LNCaP clone FGC (cell line): ENCODE measurements around the gene IGFBP3.
A peak's percentile ranks its signal among the peaks of the same experiment; 100 is the strongest.

ENCODE experiments used
- DNase-seq: peaks from one replicate; pipeline ENCODE4 v3.0.0-alpha.2; 2011; ENCODE audit warnings: low read depth
- H3K4me3 ChIP-seq: 2 replicates; pipeline ENCODE4 v1.5.1; 2011; ENCODE audit warnings: mild to moderate bottlenecking, low read depth, low read length, control low read depth
- TF ChIP-seq, protein P1 (sequence below): IDR thresholded peaks from 2 replicates; pipeline ENCODE4 v1.5.1; 2012; ENCODE audit warnings: mild to moderate bottlenecking; ENCODE audit not compliant: control insufficient read depth, insufficient read depth; ENCODE audit errors: extremely low read depth

Gene IGFBP3

GRCh38 chr7:45889367-45890067 is 31.6 kb downstream of the IGFBP3 start:
- no peak overlapping the region for H3K4me3 ChIP-seq
- no peak for DNase-seq
- TF ChIP-seq, protein P1, sequence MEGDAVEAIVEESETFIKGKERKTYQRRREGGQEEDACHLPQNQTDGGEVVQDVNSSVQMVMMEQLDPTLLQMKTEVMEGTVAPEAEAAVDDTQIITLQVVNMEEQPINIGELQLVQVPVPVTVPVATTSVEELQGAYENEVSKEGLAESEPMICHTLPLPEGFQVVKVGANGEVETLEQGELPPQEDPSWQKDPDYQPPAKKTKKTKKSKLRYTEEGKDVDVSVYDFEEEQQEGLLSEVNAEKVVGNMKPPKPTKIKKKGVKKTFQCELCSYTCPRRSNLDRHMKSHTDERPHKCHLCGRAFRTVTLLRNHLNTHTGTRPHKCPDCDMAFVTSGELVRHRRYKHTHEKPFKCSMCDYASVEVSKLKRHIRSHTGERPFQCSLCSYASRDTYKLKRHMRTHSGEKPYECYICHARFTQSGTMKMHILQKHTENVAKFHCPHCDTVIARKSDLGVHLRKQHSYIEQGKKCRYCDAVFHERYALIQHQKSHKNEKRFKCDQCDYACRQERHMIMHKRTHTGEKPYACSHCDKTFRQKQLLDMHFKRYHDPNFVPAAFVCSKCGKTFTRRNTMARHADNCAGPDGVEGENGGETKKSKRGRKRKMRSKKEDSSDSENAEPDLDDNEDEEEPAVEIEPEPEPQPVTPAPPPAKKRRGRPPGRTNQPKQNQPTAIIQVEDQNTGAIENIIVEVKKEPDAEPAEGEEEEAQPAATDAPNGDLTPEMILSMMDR, result no peak

- DNase-seq, result no peak
Measured at GRCh38 chr7:45888993-45889366, 32.1 kb downstream of the IGFBP3 start.

GRCh38 chr7:45888185-45888992 is 32.7 kb downstream of the IGFBP3 start, which contains the start of gene IGFBP1:
TSS of gene IGFBP1 (plus strand) at chr7:45888488. CDS start at chr7:45888653, 165 bp downstream.
- TF ChIP-seq, protein P1, result no peak
- H3K4me3 ChIP-seq, result peak within 1 kb of the TSS; percentile 6; the same call in 1 of the 2 replicates
- no peak for DNase-seq

More at GRCh38 chr7:45888993-45889366, 32.1 kb downstream of the IGFBP3 start:
- H3K4me3 ChIP-seq, result no peak overlapping the region
- TF ChIP-seq, protein P1, result no peak

DNA sequence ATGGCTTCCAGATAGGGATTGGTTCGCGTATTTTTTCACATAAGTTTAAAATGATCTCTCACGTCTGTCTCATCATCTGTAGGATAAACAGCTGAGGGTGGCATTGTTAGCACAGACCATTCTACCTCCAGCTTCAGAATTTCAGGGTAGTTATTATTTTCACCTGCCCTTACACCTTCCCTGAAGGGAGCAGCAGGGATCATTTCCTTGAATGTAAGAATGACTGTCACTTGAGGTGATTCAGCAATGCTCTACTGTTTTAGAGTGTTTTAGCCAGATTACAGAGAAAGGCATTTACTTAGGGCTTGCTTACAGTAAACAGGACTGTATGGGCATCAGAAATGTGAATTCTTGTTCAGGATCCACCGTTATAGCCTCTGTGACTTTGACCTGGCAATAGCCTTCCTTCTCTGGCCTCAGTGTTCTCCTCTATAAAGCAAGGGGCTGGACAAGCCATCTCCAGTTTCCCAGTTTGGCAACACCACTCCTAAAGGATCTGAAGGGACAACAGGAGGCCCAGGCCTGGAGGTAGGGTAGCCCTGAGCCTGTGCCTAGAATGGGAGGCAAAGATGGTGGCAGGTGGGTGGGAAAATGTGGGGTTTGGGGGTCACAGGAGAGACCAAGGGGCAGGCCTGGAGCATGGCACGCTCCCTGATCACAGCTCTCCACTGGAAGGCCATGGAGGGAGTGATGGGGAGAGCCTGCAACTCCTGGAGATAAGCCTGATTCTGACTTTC is 34.0 kb downstream of the IGFBP3 start:
- TF ChIP-seq, protein P1, result no peak
- DNase-seq, result no peak
- H3K4me3 ChIP-seq, result no peak overlapping the region

- TF ChIP-seq, protein P1, result no peak
- no peak overlapping the region for H3K4me3 ChIP-seq
- no peak for DNase-seq
Measured at GRCh38 chr7:45885264-45885882, 35.7 kb downstream of the IGFBP3 start.

DNA sequence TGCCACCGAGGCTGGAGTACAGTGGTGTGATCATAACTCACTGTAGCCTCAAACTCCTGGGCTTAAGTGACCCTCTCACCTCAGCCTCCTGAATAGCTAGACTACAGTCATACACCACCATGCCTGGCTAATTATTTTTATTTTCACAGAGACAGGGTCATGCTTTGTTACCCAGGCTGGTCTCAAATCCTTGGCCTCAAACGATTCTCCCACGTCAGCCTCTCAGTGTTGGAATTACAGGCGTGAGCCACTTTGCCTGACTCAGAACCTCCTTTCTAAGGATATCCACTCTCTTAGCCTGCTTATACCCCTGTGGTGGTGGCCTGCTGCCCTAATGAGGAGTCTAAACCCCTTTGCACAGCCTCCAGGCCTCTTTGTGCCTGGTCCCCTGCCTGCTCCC is 36.9 kb downstream of the IGFBP3 start:
- no peak for DNase-seq
- TF ChIP-seq, protein P1, result no peak
- no peak overlapping the region for H3K4me3 ChIP-seq
